BLaER1 treated with 17β-estradiol and CSF1 and Interleukin-3, amounts not matched to agents 10 nM and 100 nM (cell line): ENCODE results near the gene SH3TC2.

Experiments
- H3K27ac ChIP-seq, 11 experiments: shearing (Covaris generic); formaldehyde crosslinking; 2 replicates each; pipeline ENCODE4 v1.8.1; 2022
- H3K27me3 ChIP-seq, 11 experiments: shearing (Covaris generic); formaldehyde crosslinking; 2 replicates each; pipeline ENCODE4 v1.8.1; 2022
- H3K36me3 ChIP-seq, 11 experiments: shearing (Covaris generic); formaldehyde crosslinking; 2 replicates each; pipeline ENCODE4 v1.8.1; 2022
- H3K4me1 ChIP-seq, 10 experiments: shearing (Covaris generic); formaldehyde crosslinking; 2 replicates each; pipeline ENCODE4 v1.8.1; 2022
- H3K4me2 ChIP-seq, 11 experiments: shearing (Covaris generic); formaldehyde crosslinking; 2 replicates each; pipeline ENCODE4 v1.8.1; 2022
- H3K4me3 ChIP-seq, 10 experiments: shearing (Covaris generic); formaldehyde crosslinking; 2 replicates each; pipeline ENCODE4 v1.8.1; 2022
- H3K9ac ChIP-seq, 11 experiments: shearing (Covaris generic); formaldehyde crosslinking; 2 replicates each; pipeline ENCODE4 v1.8.1; 2022
- H3K9me3 ChIP-seq, 11 experiments: shearing (Covaris generic); formaldehyde crosslinking; replicated peaks in 1 of 11; 2 replicates each; pipeline ENCODE4 v1.8.1; 2022
- H4K20me1 ChIP-seq, 11 experiments: shearing (Covaris generic); formaldehyde crosslinking; 2 replicates each; pipeline ENCODE4 v1.8.1; 2022
- Cebpa-rat ChIP-seq, 11 experiments: shearing (Covaris generic); IDR thresholded peaks; 2 replicates each; pipeline ENCODE4 v1.8.1; 2022

Gene SH3TC2

DNA sequence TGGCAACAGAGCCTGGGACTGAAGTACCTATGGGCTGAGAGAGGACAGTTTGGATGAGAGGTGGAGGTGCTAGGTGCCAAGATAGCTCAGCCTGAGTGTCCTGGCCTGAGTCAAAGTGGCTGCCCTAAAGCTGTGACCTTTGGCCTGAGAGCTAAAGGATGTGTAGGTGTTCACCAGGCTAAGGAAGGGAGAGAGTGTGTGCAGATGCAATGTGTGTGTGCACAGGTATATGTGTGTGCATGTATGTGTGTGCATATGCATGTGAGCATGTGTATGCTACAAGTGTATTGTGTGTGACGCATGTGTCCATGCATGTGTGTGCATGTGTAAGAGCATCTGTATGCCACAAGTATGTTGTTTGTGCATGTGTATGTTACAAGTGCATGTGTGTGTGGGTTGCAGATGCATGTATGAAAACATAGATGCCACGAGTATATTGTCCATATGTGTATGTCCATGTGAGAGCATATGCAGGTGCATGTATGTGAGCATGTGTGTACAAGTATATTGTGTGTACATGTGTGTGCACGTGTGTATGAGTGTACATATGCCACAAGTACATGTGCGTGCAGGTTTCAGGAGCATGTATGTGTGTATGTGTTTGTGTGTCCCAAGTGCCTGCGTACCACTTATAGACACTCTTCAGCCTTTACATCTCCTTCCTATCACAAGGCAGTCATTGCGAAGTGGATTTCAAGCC, 102.6 kb downstream of the SH3TC2 start:
- Histone ChIP-seq H3K4me1 (peaks cover 0 to 19% (median 11%) of the 10 kb centered on the region in 10 experiments; a peak in 14 of 20 replicates), H3K4me2 (no peak overlapping the region), H3K27me3 (no peaks in the 10 kb centered on the region), H3K27ac (no peak overlapping the region), H3K36me3 (no peaks in the 10 kb centered on the region), H3K9me3 (no peaks in the 10 kb centered on the region), H4K20me1 (no peaks in the 10 kb centered on the region), H3K4me3 (no peak overlapping the region), H3K9ac (no peak overlapping the region)
- TF ChIP-seq Cebpa-rat (IDR thresholded peaks at IDR 0.05), result no peak

GRCh38 chr5:148957591-148958202, 105.2 kb downstream of the SH3TC2 start:
- no peaks in the 10 kb centered on the region for H3K27me3 ChIP-seq
- TF ChIP-seq Cebpa-rat (IDR thresholded peaks at IDR 0.05), result no peak
- no peak overlapping the region for H3K4me2 ChIP-seq
- H3K4me1 ChIP-seq, result peaks cover 0 to 11% (median 6%) of the 10 kb centered on the region in 10 experiments; a peak in 7 of 20 replicates
- H3K27ac ChIP-seq, result no peak overlapping the region
- no peak overlapping the region for H3K9ac ChIP-seq
- no peak overlapping the region for H3K4me3 ChIP-seq
- no peaks in the 10 kb centered on the region for H4K20me1 ChIP-seq
- H3K36me3 ChIP-seq, result no peaks in the 10 kb centered on the region
- H3K9me3 ChIP-seq, result no peaks in the 10 kb centered on the region

DNA sequence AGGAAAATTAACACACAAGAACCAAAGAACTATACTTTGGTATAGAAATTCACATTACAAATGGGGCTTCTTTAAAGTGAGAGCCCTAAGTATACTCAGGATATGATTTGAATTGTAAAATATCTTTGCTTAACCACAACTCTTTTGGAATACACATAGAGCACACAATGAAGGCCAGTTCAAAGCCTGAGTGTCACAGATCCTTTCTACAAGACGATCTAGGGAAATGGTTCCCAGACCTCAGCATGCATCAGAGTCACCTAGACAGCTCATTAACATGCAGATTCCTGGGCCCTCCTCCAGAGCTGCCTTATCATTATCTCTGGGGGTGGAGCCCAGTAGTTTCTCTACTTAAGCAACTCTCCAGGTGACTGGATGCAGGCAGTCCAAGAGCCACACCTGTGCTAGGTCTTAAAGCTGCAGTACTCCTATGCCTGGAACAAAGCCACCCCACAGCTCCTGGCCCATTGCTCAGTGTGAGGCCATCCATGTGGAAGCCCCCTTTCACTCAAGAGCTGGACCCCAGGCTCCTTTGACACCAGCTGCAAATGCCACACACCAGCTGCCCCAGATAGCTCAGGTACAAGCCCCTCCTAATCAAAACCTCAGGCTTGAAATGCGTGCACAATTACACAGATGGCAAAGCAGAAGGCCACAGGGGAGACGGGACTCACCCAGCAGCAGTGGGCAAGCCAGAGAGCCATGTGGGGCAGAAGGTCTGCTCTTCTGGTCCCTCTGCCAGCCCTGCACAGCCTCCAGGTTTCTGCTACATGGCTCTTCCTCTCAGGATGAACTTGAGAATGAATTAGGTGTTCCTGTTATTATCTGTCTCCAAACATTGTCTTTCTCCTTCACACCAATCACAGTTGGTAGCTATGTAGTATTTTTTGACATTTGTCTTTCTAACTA, 106.1 kb downstream of the SH3TC2 start:
- H3K4me2 ChIP-seq, result no peak overlapping the region; a peak in 2 of 22 replicates
- no peaks in the 10 kb centered on the region for H4K20me1 ChIP-seq

More for the DNA sequence above, 106.1 kb downstream of the SH3TC2 start:
- H3K27me3 ChIP-seq, result no peaks in the 10 kb centered on the region
- no peak overlapping the region; a peak in 1 of 22 replicates for H3K9ac ChIP-seq
- H3K27ac ChIP-seq, result no peak overlapping the region
- H3K4me3 ChIP-seq, result no peak overlapping the region
- TF ChIP-seq Cebpa-rat (IDR thresholded peaks at IDR 0.05), result no peak
- H3K36me3 ChIP-seq, result no peaks in the 10 kb centered on the region
- H3K4me1 ChIP-seq, result peaks cover 0 to 16% (median 6%) of the 10 kb centered on the region in 10 experiments; a peak in 8 of 20 replicates
- H3K9me3 ChIP-seq, result no peaks in the 10 kb centered on the region
